Endothelial cell of umbilical vein (primary cell): ENCODE measurements around the gene DYNLT2. TPM values are rescaled to one million over a fixed set of nuclear protein-coding genes. Genes with fewer than 3 reads are reported as not detected.

Source experiments
- BruUV-seq: library from RNA; stranded (reverse); fragments of 400-500 nt; replicated peaks from 2 replicates; lab custom pipeline; 2021; lab: Mats Ljungman, UMichigan
- CTCF ChIA-PET: fragments of 300-600, 350-600 bp; sonication (Branson Sonifier 250); formaldehyde crosslinking; loops from one replicate; lab custom pipeline; 2021; ENCODE audit warnings: antibody characterized with exemption, inconsistent platforms; lab: Charles Lee
- POLR2A ChIA-PET: fragments of 300-600, 350-600 bp; sonication (Branson Sonifier 250); formaldehyde crosslinking; loops from one replicate; lab custom pipeline; 2021; ENCODE audit warnings: antibody characterized with exemption, inconsistent platforms; lab: Charles Lee
- DNase-seq: peaks from one replicate; pipeline ENCODE4 v3.0.0-alpha.2; 2011; ENCODE audit warnings: low read depth, low spot score
- FAIRE-seq: peaks from 2 replicates; lab custom pipeline; 2011; peaks lifted over from hg19 to GRCh38; lab: Jason Lieb, UNC
- H2AFZ ChIP-seq: 2 replicates; pipeline ENCODE4 v1.6.0; 2012; ENCODE audit warnings: low read depth, low read length, control low read depth, inconsistent platforms
- H3K27ac ChIP-seq: 2 replicates; pipeline ENCODE4 v1.5.1; 2011; ENCODE audit warnings: low read depth, mild to moderate bottlenecking, control low read depth, low read length, moderate library complexity; ENCODE audit not compliant: insufficient read depth
- H3K27me3 ChIP-seq, 2 experiments: 2 replicates each; pipeline versions ENCODE4 v1.6.0 to v1.6.1; 2011; ENCODE audit warnings: low read length in 2 of 2, mixed read lengths in 1 of 2; ENCODE audit not compliant: control insufficient read depth in 2 of 2, insufficient read depth in 2 of 2
- H3K36me3 ChIP-seq, 2 experiments: 2 replicates in 1 of 2; 3 replicates in 1 of 2; pipeline ENCODE4 v1.5.1; 2011; ENCODE audit warnings: low read length in 2 of 2, mild to moderate bottlenecking in 1 of 2, moderate library complexity in 1 of 2; ENCODE audit not compliant: control insufficient read depth in 2 of 2, insufficient read depth in 2 of 2; ENCODE audit errors: extremely low read depth in 1 of 2
- H3K4me1 ChIP-seq: 3 replicates; pipeline ENCODE4 v1.5.1; 2011; ENCODE audit warnings: mild to moderate bottlenecking, low read length; ENCODE audit not compliant: control insufficient read depth, insufficient read depth; ENCODE audit errors: extremely low read depth
- H3K4me2 ChIP-seq: 2 replicates; pipeline ENCODE4 v1.6.1; 2011; ENCODE audit warnings: low read length, control low read depth, mixed read lengths; ENCODE audit not compliant: insufficient read depth
- H3K4me3 ChIP-seq, 3 experiments: fragments of 200-600 bp in 1 of 3; sonication (generic), shearing (Covaris generic) in 1 of 3; replicated peaks in 1 of 3; 2 replicates each; pipeline ENCODE4 v1.5.1; 2011 to 2016; ENCODE audit warnings: control low read depth in 3 of 3, low read length in 3 of 3, mild to moderate bottlenecking in 2 of 3, inconsistent platforms in 1 of 3, low read depth in 1 of 3, moderate library complexity in 1 of 3; ENCODE audit not compliant: insufficient read depth in 1 of 3
- H3K79me2 ChIP-seq: 2 replicates; pipeline ENCODE4 v1.6.0; 2012; ENCODE audit warnings: low read length, inconsistent platforms; ENCODE audit not compliant: control insufficient read depth, insufficient read depth
- H3K9ac ChIP-seq: replicated peaks from 2 replicates; pipeline ENCODE3; 2011; ENCODE audit warnings: low read length, control low read depth; ENCODE audit not compliant: insufficient read depth; ENCODE audit errors: extremely low read depth
- H3K9me1 ChIP-seq: replicated peaks from 3 replicates; pipeline ENCODE4 v1.6.0; 2011; ENCODE audit warnings: mild to moderate bottlenecking, low read length; ENCODE audit not compliant: control insufficient read depth, insufficient read depth; ENCODE audit errors: extremely low read depth
- H3K9me3 ChIP-seq: replicated peaks from 2 replicates; pipeline ENCODE4 v1.5.1; 2012; ENCODE audit warnings: low read length, inconsistent platforms; ENCODE audit not compliant: control insufficient read depth, insufficient read depth
- H4K20me1 ChIP-seq: replicated peaks from 2 replicates; pipeline ENCODE3; 2011; ENCODE audit warnings: mild to moderate bottlenecking, low read length; ENCODE audit not compliant: control insufficient read depth, insufficient read depth; ENCODE audit errors: extremely low read depth
- CTCF ChIP-seq, 2 donors: IDR thresholded peaks; 1 replicate in 1 of 2; 2 replicates in 1 of 2; pipeline ENCODE4 v1.5.1; 2011; ENCODE audit warnings: low read length in 2 of 2, mild to moderate bottlenecking in 2 of 2, moderate library complexity in 2 of 2, control low read depth in 1 of 2, inconsistent platforms in 1 of 2, low read depth in 1 of 2; ENCODE audit not compliant: insufficient read depth in 1 of 2; ENCODE audit errors: extremely low read depth in 1 of 2
- EZH2 ChIP-seq: IDR thresholded peaks from 2 replicates; pipeline ENCODE4 v1.6.1; 2012; ENCODE audit warnings: borderline replicate concordance, low read depth, mild to moderate bottlenecking, moderate library complexity, low read length, inconsistent platforms; ENCODE audit not compliant: severe bottlenecking
- FOS ChIP-seq: IDR thresholded peaks from 2 replicates; pipeline ENCODE4 v1.6.1; 2011; ENCODE audit warnings: mild to moderate bottlenecking, low read length, moderate library complexity, borderline replicate concordance; ENCODE audit not compliant: insufficient read depth
- GATA2 ChIP-seq: IDR thresholded peaks from 2 replicates; pipeline ENCODE4 v1.7.0; 2011; ENCODE audit warnings: low read depth, mild to moderate bottlenecking, moderate library complexity, mixed read lengths, low read length; ENCODE audit not compliant: insufficient read length, insufficient read depth
- MAX ChIP-seq: IDR thresholded peaks from 2 replicates; pipeline ENCODE4 v1.6.1; 2011; ENCODE audit not compliant: insufficient read depth, insufficient read length
- MYC ChIP-seq: IDR thresholded peaks from one replicate; pipeline ENCODE4 v1.6.1; 2011; ENCODE audit warnings: mild to moderate bottlenecking, low read depth, low read length
- POLR2A ChIP-seq: IDR thresholded peaks from 2 replicates; pipeline ENCODE4 v1.6.1; 2012; ENCODE audit warnings: low read depth, mild to moderate bottlenecking, control low read depth, low read length
- POLR2AphosphoS5 ChIP-seq: IDR thresholded peaks from 2 replicates; pipeline ENCODE4 v1.6.1; 2012; ENCODE audit warnings: low read depth, mild to moderate bottlenecking, control low read depth, low read length, moderate library complexity; ENCODE audit not compliant: insufficient read depth
- dilution Hi-C: fragments of 300-500 bp; cut with MboI; formaldehyde crosslinking; loops from one replicate; pipeline ENCODE4 v1.15.0; 2019; ENCODE audit warnings: low sequenced_read_pairs; ENCODE audit not compliant: extremely low pct_ligation_motif_present
- intact Hi-C: fragments of 100-400 bp; cut with micrococcal nuclease; formaldehyde crosslinking; loops from one replicate; pipeline ENCODE4 v1.10.0; 2022
- polyA plus RNA-seq, 4 experiments: library from polyadenylated mRNA; depleted of rRNA in 3 of 4; stranded (reverse) in 3 of 4; unstranded in 1 of 4; fragments of >200 nt; gene quantifications; 2 replicates each; pipeline versions ENCODE4 v1.2.1 to v1.2.3, GENCODE V29; 2011 to 2012; ENCODE audit warnings: missing spikeins in 1 of 4
- total RNA-seq: library from RNA; stranded (reverse); gene quantifications from 2 replicates; pipeline ENCODE4 v1.2.3, GENCODE V29; 2021

Gene DYNLT2
- total and polyA plus RNA-seq, 2 donors (not counting 3 experiments of a cell fraction or from before 2014, with no cell fraction given), result 0.39 to 0.88 TPM

GRCh38 chr6:169774347-169774746 is 23.0 kb upstream of the DYNLT2 start:
- Histone ChIP-seq H3K9ac (no peak overlapping the region), H2AFZ (no peak overlapping the region), H3K4me1 (no peaks in the 10 kb centered on the region), H4K20me1 (no peaks in the 10 kb centered on the region), H3K79me2 (no peaks in the 10 kb centered on the region), H3K4me2 (no peak overlapping the region), H3K27me3 (no peaks in the 10 kb centered on the region), H3K9me3 (no peaks in the 10 kb centered on the region), H3K36me3 (peaks cover 0 to 13% of the 10 kb centered on the region in 2 experiments), H3K4me3 (no peak overlapping the region), H3K27ac (no peak overlapping the region), H3K9me1 (no peaks in the 10 kb centered on the region)
- intact Hi-C loops, result no loop called here
- CTCF ChIA-PET, result interaction anchor here (2.0 kb wide), 1 partner anchor 15 kb away, joined by 5 read pairs; no protein-coding TSS in a partner anchor
- POLR2A ChIA-PET, result no interaction called here
- dilution Hi-C loops, result no loop called here
- FAIRE-seq (no peak), DNase-seq (no peak)
- BruUV-seq, result no TSS peak
- TF ChIP-seq GATA2 (no peak), MYC (no peak), POLR2AphosphoS5 (no peak), MAX (no peak), EZH2 (no peak), FOS (no peak), POLR2A (no peak), CTCF (IDR thresholded peaks at IDR 0.05; ENCODE audit: extremely low read depth in 1 of 2, insufficient read depth in 1 of 2, low read depth in 1 of 2, low read length in 2 of 2) (no peak)
